ENCODE results near the gene UGT1A3.

Gene UGT1A3

DNA sequence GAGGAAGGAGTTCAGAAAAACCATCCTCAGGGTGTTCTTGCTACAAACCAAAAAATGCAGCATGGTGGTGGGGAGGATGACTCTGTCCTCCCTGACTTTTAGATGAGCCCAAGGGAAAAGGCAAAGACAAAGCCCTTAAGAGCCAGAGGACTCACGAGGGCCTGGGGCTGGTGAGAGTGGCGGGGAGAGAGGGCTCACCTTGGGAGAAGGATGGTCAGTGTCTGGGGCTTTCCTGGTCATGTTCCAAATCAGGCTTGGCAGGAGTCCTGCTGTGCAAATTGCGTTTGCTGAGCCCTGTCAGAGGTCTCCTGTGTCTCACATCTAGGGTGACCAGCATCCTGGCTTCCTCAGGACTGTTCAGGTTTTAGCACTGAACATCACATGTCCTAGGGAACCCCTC lies 35.9 kb downstream of the UGT1A3 start:
- H3K4me3 ChIP-seq: no peak overlapping the region
- intact Hi-C loops (cut with DNase I; ENCODE audit: low total_unique reads): no loop called here
- DNase-seq: no peak
- H3K9me3 ChIP-seq: no peaks in the 10 kb centered on the region
- no peaks in the 10 kb centered on the region for H3K27me3 ChIP-seq
- H3K36me3 ChIP-seq: no peaks in the 10 kb centered on the region
- no peak overlapping the region for H3K27ac ChIP-seq
- no peaks in the 10 kb centered on the region for H3K4me1 ChIP-seq
- TF ChIP-seq, protein P1, sequence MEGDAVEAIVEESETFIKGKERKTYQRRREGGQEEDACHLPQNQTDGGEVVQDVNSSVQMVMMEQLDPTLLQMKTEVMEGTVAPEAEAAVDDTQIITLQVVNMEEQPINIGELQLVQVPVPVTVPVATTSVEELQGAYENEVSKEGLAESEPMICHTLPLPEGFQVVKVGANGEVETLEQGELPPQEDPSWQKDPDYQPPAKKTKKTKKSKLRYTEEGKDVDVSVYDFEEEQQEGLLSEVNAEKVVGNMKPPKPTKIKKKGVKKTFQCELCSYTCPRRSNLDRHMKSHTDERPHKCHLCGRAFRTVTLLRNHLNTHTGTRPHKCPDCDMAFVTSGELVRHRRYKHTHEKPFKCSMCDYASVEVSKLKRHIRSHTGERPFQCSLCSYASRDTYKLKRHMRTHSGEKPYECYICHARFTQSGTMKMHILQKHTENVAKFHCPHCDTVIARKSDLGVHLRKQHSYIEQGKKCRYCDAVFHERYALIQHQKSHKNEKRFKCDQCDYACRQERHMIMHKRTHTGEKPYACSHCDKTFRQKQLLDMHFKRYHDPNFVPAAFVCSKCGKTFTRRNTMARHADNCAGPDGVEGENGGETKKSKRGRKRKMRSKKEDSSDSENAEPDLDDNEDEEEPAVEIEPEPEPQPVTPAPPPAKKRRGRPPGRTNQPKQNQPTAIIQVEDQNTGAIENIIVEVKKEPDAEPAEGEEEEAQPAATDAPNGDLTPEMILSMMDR (IDR thresholded peaks at IDR 0.05): no peak

DNA sequence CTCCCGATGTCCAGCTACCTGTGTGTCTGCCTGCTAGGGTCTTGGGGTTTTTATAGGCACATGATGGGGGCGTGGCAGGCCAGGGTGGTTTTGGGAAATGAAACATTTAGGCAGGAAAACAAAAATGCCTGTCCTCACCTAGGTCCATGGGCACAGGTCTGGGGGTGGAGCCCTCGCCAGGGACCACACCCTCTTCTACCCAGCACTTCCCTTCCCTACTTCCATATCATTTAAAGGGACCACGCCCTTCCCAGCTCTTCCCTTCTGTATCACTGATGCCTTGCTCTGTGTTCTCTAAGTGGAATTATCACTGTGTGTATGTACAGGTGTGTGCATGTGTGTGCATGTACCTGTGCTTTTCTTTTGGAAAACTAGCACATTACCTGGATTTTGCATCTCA lies 37.6 kb downstream of the UGT1A3 start:
- Histone ChIP-seq H3K27ac (no peak overlapping the region), H3K4me3 (no peak overlapping the region), H3K27me3 (no peaks in the 10 kb centered on the region), H3K9me3 (no peaks in the 10 kb centered on the region), H3K4me1 (no peaks in the 10 kb centered on the region), H3K36me3 (no peaks in the 10 kb centered on the region)
- intact Hi-C loops (cut with DNase I; ENCODE audit: low total_unique reads): no loop called here
- DNase-seq: no peak
- TF ChIP-seq, protein P1 (IDR thresholded peaks at IDR 0.05): no peak

DNA sequence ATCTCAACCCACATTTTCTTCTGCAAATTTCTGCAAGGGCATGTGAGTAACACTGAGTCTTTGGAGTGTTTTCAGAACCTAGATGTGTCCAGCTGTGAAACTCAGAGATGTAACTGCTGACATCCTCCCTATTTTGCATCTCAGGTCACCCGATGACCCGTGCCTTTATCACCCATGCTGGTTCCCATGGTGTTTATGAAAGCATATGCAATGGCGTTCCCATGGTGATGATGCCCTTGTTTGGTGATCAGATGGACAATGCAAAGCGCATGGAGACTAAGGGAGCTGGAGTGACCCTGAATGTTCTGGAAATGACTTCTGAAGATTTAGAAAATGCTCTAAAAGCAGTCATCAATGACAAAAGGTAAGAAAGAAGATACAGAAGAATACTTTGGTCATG lies 39.2 kb downstream of the UGT1A3 start:
- Histone ChIP-seq H3K27ac (no peak overlapping the region), H3K4me1 (no peaks in the 10 kb centered on the region), H3K36me3 (no peaks in the 10 kb centered on the region), H3K4me3 (no peak overlapping the region), H3K9me3 (no peaks in the 10 kb centered on the region), H3K27me3 (no peaks in the 10 kb centered on the region)
- intact Hi-C loops (cut with DNase I; ENCODE audit: low total_unique reads): no loop called here
- no peak for DNase-seq
- TF ChIP-seq, protein P1 (IDR thresholded peaks at IDR 0.05): no peak

DNA sequence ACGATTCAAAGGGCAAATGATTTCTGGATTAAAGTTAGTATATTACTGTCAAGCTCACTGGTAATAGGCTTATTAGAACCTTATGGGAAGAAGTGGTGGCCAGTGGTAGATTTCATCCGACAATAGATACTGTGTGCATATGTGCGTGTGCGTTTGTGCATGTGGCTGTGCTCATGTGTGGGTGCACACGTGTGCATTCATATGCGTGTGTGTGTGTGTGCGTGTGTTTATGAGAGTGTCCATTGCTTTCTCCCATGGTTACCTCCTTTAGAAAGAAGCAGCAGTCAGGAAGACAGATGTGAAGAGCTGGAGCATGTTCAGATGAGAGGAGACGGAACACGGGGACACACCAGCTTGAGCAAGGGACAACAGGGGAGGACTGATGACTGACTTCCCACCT lies 40.4 kb downstream of the UGT1A3 start:
- Histone ChIP-seq H3K27me3 (no peaks in the 10 kb centered on the region), H3K27ac (no peak overlapping the region)

DNA sequence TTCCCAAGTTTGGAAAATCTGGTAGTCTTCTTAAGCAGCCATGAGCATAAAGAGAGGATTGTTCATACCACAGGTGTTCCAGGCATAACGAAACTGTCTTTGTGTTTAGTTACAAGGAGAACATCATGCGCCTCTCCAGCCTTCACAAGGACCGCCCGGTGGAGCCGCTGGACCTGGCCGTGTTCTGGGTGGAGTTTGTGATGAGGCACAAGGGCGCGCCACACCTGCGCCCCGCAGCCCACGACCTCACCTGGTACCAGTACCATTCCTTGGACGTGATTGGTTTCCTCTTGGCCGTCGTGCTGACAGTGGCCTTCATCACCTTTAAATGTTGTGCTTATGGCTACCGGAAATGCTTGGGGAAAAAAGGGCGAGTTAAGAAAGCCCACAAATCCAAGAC lies 43.3 kb downstream of the UGT1A3 start:
- H3K9me3 ChIP-seq: peaks cover 0 to 7% (median 3%) of the 10 kb centered on the region in 3 donors
- no peaks in the 10 kb centered on the region for H3K36me3 ChIP-seq
- no peak for DNase-seq

More for the DNA sequence above, 40.4 kb downstream of the UGT1A3 start:
- TF ChIP-seq, protein P1 (IDR thresholded peaks at IDR 0.05): no peak
- Histone ChIP-seq H3K4me1 (no peaks in the 10 kb centered on the region), H3K9me3 (no peaks in the 10 kb centered on the region), H3K4me3 (no peak overlapping the region), H3K36me3 (no peaks in the 10 kb centered on the region)
- no peak for DNase-seq
- intact Hi-C loops (cut with DNase I; ENCODE audit: low total_unique reads): no loop called here

More for the DNA sequence above, 43.3 kb downstream of the UGT1A3 start:
- Histone ChIP-seq H3K4me1 (no peaks in the 10 kb centered on the region), H3K4me3 (no peak overlapping the region), H3K27ac (no peak overlapping the region), H3K27me3 (no peaks in the 10 kb centered on the region)
- TF ChIP-seq, protein P1 (IDR thresholded peaks at IDR 0.05): no peak
- intact Hi-C loops (cut with DNase I; ENCODE audit: low total_unique reads): no loop called here
